Measurements from ENCODE around the gene RBM23.

Gene RBM23

GRCh38 chr14:22885975-22886374 is 33.0 kb downstream of the RBM23 start:
- DNase-seq (ENCODE audit: low spot score) = no peak

- DNase-seq (ENCODE audit: low spot score) = no peak
These were observed 34.0 kb downstream of the RBM23 start for GRCh38 chr14:22884738-22885523.

- no peak for DNase-seq (ENCODE audit: low spot score)
These were observed 34.7 kb downstream of the RBM23 start for GRCh38 chr14:22884076-22884737.

- DNase-seq (ENCODE audit: low spot score) = no peak
These were observed 35.6 kb downstream of the RBM23 start, which contains the start of gene REM2 for GRCh38 chr14:22883173-22883976. Gene REM2, plus strand, starts transcription at chr14:22883222. Its CDS starts 66 bp downstream, at chr14:22883288.

- peak; percentile 42 for DNase-seq (ENCODE audit: low spot score)
These were observed 36.3 kb downstream of the RBM23 start for GRCh38 chr14:22882529-22883172.

- DNase-seq (ENCODE audit: low spot score) = no peak
These were observed 36.9 kb downstream of the RBM23 start for GRCh38 chr14:22882064-22882463.

- DNase-seq (ENCODE audit: low spot score) = no peak
These were observed 40.4 kb downstream of the RBM23 start for GRCh38 chr14:22878271-22879246.

- no peak for DNase-seq (ENCODE audit: low spot score)
These were observed 41.9 kb downstream of the RBM23 start for GRCh38 chr14:22877000-22877501.

- no peak for DNase-seq (ENCODE audit: low spot score)
These were observed 43.1 kb downstream of the RBM23 start for GRCh38 chr14:22875748-22876319.

- DNase-seq (ENCODE audit: low spot score) = no peak
These were observed 43.8 kb downstream of the RBM23 start for GRCh38 chr14:22875003-22875747.

- DNase-seq (ENCODE audit: low spot score) = no peak
These were observed 46.0 kb downstream of the RBM23 start for GRCh38 chr14:22872833-22873520.

GRCh38 chr14:22872033-22872832 is 46.7 kb downstream of the RBM23 start:
- DNase-seq (ENCODE audit: low spot score) = peak; percentile 79

- peak; percentile 85 for DNase-seq (ENCODE audit: low spot score)
These were observed 47.5 kb downstream of the RBM23 start, which contains the start of gene LRP10 for GRCh38 chr14:22871224-22872032. Gene LRP10, plus strand, starts transcription at chr14:22871740. Its CDS starts 564 bp downstream, at chr14:22872304.

GRCh38 chr14:22870811-22871223 is 48.1 kb downstream of the RBM23 start:
- no peak for DNase-seq (ENCODE audit: low spot score)

GRCh38 chr14:22866874-22867273 is 52.1 kb downstream of the RBM23 start:
- DNase-seq (ENCODE audit: low spot score) = no peak

- DNase-seq (ENCODE audit: low spot score) = no peak
These were observed 53.2 kb downstream of the RBM23 start for GRCh38 chr14:22865424-22866405.
